HepG2 (cell line): ENCODE measurements around the gene GIPC3. TPM values are rescaled to one million over a fixed set of nuclear protein-coding genes. Genes with fewer than 3 reads are reported as not detected.

Source experiments
- ATAC-seq: fragments of 200-7000 bp; cut with Tn5 transposase; 3 replicates; pipeline ENCODE4 v1.9.1; 2020; ENCODE audit warnings: mild to moderate bottlenecking, moderate library complexity
- BruUV-seq: library from RNA; stranded (reverse); fragments of 400-500 nt; replicated peaks from 2 replicates; lab custom pipeline; 2021; lab: Mats Ljungman, UMichigan
- CTCF ChIA-PET: fragments of 300-600 bp; formaldehyde crosslinking; extraction: SDS; loops from one replicate; lab custom pipeline; 2021; ENCODE audit warnings: low total read pairs, inconsistent platforms, low intra/inter-chr PET ratio; lab: Yijun Ruan, JAX
- POLR2A ChIA-PET: fragments of 350-600 bp; sonication (Branson Sonifier 250); formaldehyde crosslinking; loops from one replicate; lab custom pipeline; 2020; ENCODE audit warnings: antibody characterized with exemption, inconsistent platforms; lab: Yijun Ruan, JAX
- DNase-seq: peaks from one replicate; pipeline ENCODE4 v3.0.0-alpha.2; 2015; ENCODE audit warnings: low spot score
- FAIRE-seq: peaks from 3 replicates; lab custom pipeline; 2011; peaks lifted over from hg19 to GRCh38; lab: Jason Lieb, UNC
- H2AFZ ChIP-seq: one replicate; pipeline ENCODE4 v1.6.1; 2011; ENCODE audit warnings: low read length, inconsistent platforms
- H3K27ac ChIP-seq: fragments of 300-600 bp; 3 replicates; pipeline ENCODE4 v1.8.0; 2011; ENCODE audit warnings: mixed run types, mild to moderate bottlenecking, mixed read lengths, low read length, inconsistent platforms; ENCODE audit not compliant: insufficient read depth; ENCODE audit errors: extremely low read length
- H3K27me3 ChIP-seq, 2 experiments: fragments of 200-600 bp in 1 of 2; 2 replicates in 1 of 2; 3 replicates in 1 of 2; pipeline versions ENCODE4 v1.6.0 to v1.8.0; 2011; ENCODE audit warnings: low read length in 2 of 2, mild to moderate bottlenecking in 2 of 2, moderate library complexity in 2 of 2, inconsistent platforms in 1 of 2; ENCODE audit not compliant: insufficient read depth in 2 of 2, control insufficient read depth in 1 of 2
- H3K36me3 ChIP-seq, 2 experiments: fragments of 200-600 bp in 1 of 2; replicated peaks in 1 of 2; 2 replicates in 1 of 2; 3 replicates in 1 of 2; pipeline versions ENCODE4 v1.5.1 to v1.8.0; 2011; ENCODE audit warnings: low read length in 2 of 2, inconsistent platforms in 1 of 2; ENCODE audit not compliant: insufficient read depth in 2 of 2, control insufficient read depth in 1 of 2
- H3K4me1 ChIP-seq: 2 replicates; pipeline ENCODE4 v1.5.1; 2012; ENCODE audit warnings: low read length, inconsistent platforms; ENCODE audit not compliant: insufficient read depth
- H3K4me2 ChIP-seq: 2 replicates; pipeline ENCODE4 v1.6.0; 2011; ENCODE audit warnings: low read depth, low read length, inconsistent platforms
- H3K4me3 ChIP-seq, 3 experiments: fragments of 200-600 bp in 1 of 3; sonication (generic), shearing (Covaris generic) in 1 of 3; replicated peaks in 1 of 3; 2 replicates each; pipeline ENCODE4 v1.5.1; 2011 to 2016; ENCODE audit warnings: low read length in 3 of 3, inconsistent platforms in 2 of 3, low read depth in 2 of 3, mild to moderate bottlenecking in 2 of 3, control low read depth in 1 of 3, mixed read lengths in 1 of 3; ENCODE audit not compliant: insufficient read depth in 1 of 3
- H3K79me2 ChIP-seq: one replicate; pipeline ENCODE4 v1.6.1; 2011; ENCODE audit warnings: low read length, inconsistent platforms; ENCODE audit not compliant: insufficient read depth
- H3K9ac ChIP-seq: 2 replicates; pipeline ENCODE4 v1.6.0; 2011; ENCODE audit warnings: mild to moderate bottlenecking, low read depth, low read length, inconsistent platforms; ENCODE audit not compliant: insufficient read depth
- H3K9me3 ChIP-seq: 2 replicates; pipeline ENCODE4 v1.5.1; 2012; ENCODE audit warnings: mild to moderate bottlenecking, low read length
- H4K20me1 ChIP-seq: 2 replicates; pipeline ENCODE4 v1.6.0; 2011; ENCODE audit warnings: inconsistent platforms, mild to moderate bottlenecking, low read length, moderate library complexity; ENCODE audit not compliant: insufficient read depth
- CTCF ChIP-seq: sonication (generic); formaldehyde crosslinking; IDR thresholded peaks from 2 replicates; pipeline ENCODE4 v1.5.0; 2020; ENCODE audit warnings: mild to moderate bottlenecking, missing genetic modification reagents, moderate library complexity
- GATAD2A ChIP-seq: IDR thresholded peaks from 2 replicates; pipeline ENCODE4 v1.6.1; 2016
- KDM6A ChIP-seq: IDR thresholded peaks from 2 replicates; pipeline ENCODE4 v1.6.1; 2016; ENCODE audit warnings: low read depth
- MYC ChIP-seq: sonication (generic); formaldehyde crosslinking; IDR thresholded peaks from 2 replicates; pipeline ENCODE4 v1.9.0; 2021; ENCODE audit warnings: missing genetic modification reagents, borderline replicate concordance
- NFE2L2 ChIP-seq: fragments of 150-350 bp; IDR thresholded peaks from 2 replicates; pipeline ENCODE4 v1.6.1; 2014; ENCODE audit warnings: low read length
- NR2F1 ChIP-seq, 2 experiments: fragments of 450-650 bp in 1 of 2; formaldehyde crosslinking in 1 of 2; IDR thresholded peaks; 2 replicates each; pipeline versions ENCODE4 v1.5.0 to v1.6.1; 2016 to 2020; ENCODE audit warnings: mild to moderate bottlenecking in 1 of 2, missing compliant biosample characterization in 1 of 2, missing genetic modification reagents in 1 of 2, moderate library complexity in 1 of 2
- RCOR2 ChIP-seq: IDR thresholded peaks from 2 replicates; pipeline ENCODE4 v1.6.1; 2016; ENCODE audit warnings: missing biosample characterization, missing genetic modification reagents
- SIN3B ChIP-seq: fragments of 150-350 bp; IDR thresholded peaks from 2 replicates; pipeline ENCODE4 v1.6.1; 2014; ENCODE audit warnings: low read length
- STAG1 ChIP-seq: sonication (generic); formaldehyde crosslinking; IDR thresholded peaks from 2 replicates; pipeline ENCODE4 v1.4.0; 2020; ENCODE audit warnings: missing genetic modification reagents
- ZBTB20 ChIP-seq: sonication (generic); formaldehyde crosslinking; IDR thresholded peaks from 2 replicates; pipeline ENCODE4 v1.8.1; 2023; ENCODE audit warnings: missing genetic modification reagents, low read depth, mild to moderate bottlenecking, borderline replicate concordance
- WGBS: methylation state at CpG from one replicate; pipeline ENCODE4 v1.1.6; 2017; ENCODE audit warnings: low lambda C conversion rate; 5-methylcytosine and 5-hydroxymethylcytosine counted together
- in situ Hi-C: cut with HindIII; loops from 2 replicates; pipeline ENCODE4 v1.10.0; 2017; ENCODE audit warnings: low pct_unique_long_range_greater_than_20kb; ENCODE audit not compliant: extremely low pct_ligation_motif_present
- intact Hi-C: fragments of 100-400 bp; cut with micrococcal nuclease; formaldehyde crosslinking; loops from one replicate; pipeline ENCODE4 v1.10.0; 2022; ENCODE audit not compliant: unreplicated experiment
- polyA plus RNA-seq, 8 experiments: library from polyadenylated mRNA; depleted of rRNA in 3 of 8; stranded (reverse) in 7 of 8; unstranded in 1 of 8; fragments of >200 nt; fragmentation: Illumina TruSeq in 4 of 8; extraction: Trizol in 4 of 8; gene quantifications; 2 replicates each; pipeline versions ENCODE4 v1.2.1 to v1.2.3, GENCODE V29; 2011 to 2016; ENCODE audit warnings: low read depth in 4 of 8, missing spikeins in 1 of 8, mixed read lengths in 1 of 8; ENCODE audit not compliant: insufficient read depth in 1 of 8
- total RNA-seq, 5 experiments: library from RNA; depleted of rRNA; stranded (reverse); fragments of >200 nt; fragmentation: Illumina TruSeq; extraction: Trizol; gene quantifications; 2 replicates each; pipeline ENCODE4 v1.2.3, GENCODE V29; 2016; ENCODE audit warnings: low read depth in 1 of 5
- TF ChIP-seq, protein P1 (sequence below): conservative IDR thresholded peaks from 2 replicates; pipeline ENCODE4 v1.6.1; 2018; ENCODE audit warnings: missing genetic modification reagents

The GIPC3 gene
- total and polyA plus RNA-seq, 2 of the 13 experiments (the other 11 are each of a cell fraction or from before 2014, with no cell fraction given) = 0.05 TPM; not detected in 1

GRCh38 chr19:3595521-3596061 lies 10.3 kb downstream of the GIPC3 start:
- H4K20me1 ChIP-seq = no peaks in the 10 kb centered on the region
- no peak overlapping the region for H3K27ac ChIP-seq
- no peak overlapping the region for H3K9ac ChIP-seq
- no TSS peak for BruUV-seq
- no peaks in the 10 kb centered on the region for H3K36me3 ChIP-seq
- H3K9me3 ChIP-seq = no peaks in the 10 kb centered on the region
- no peak for TF ChIP-seq GATAD2A (CRISPR knock-in tag)
- no peak for TF ChIP-seq RCOR2
- TF ChIP-seq, protein P1, sequence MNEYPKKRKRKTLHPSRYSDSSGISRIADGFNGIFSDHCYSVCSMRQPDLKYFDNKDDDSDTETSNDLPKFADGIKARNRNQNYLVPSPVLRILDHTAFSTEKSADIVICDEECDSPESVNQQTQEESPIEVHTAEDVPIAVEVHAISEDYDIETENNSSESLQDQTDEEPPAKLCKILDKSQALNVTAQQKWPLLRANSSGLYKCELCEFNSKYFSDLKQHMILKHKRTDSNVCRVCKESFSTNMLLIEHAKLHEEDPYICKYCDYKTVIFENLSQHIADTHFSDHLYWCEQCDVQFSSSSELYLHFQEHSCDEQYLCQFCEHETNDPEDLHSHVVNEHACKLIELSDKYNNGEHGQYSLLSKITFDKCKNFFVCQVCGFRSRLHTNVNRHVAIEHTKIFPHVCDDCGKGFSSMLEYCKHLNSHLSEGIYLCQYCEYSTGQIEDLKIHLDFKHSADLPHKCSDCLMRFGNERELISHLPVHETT = no peak
- TF ChIP-seq NR2F1 (CRISPR knock-in tag; IDR thresholded peaks at IDR 0.05) = no peak
- no peak for TF ChIP-seq ZBTB20
- no peak for TF ChIP-seq SIN3B
- ATAC-seq = no peak
- no peak for DNase-seq
- WGBS = 53% methylated on average over 21 of the region's 34 CpGs
- H2AFZ ChIP-seq = no peak overlapping the region
- H3K79me2 ChIP-seq = no peaks in the 10 kb centered on the region
- H3K27me3 ChIP-seq = peaks cover 3 to 16% of the 10 kb centered on the region in 2 experiments; a peak in 3 of 5 replicates
- intact Hi-C loops (no loop called here), in situ Hi-C loops (no loop called here)
- H3K4me1 ChIP-seq = no peaks in the 10 kb centered on the region; the same call in 1 of the 2 replicates
- FAIRE-seq = no peak
- ChIA-PET CTCF (no interaction called here), POLR2A (interaction anchor here (0.6 kb wide), 1 partner anchor 500 kb away, joined by 3 read pairs; no protein-coding TSS in a partner anchor)
- H3K4me3 ChIP-seq = no peak overlapping the region
- no peak overlapping the region for H3K4me2 ChIP-seq

DNA sequence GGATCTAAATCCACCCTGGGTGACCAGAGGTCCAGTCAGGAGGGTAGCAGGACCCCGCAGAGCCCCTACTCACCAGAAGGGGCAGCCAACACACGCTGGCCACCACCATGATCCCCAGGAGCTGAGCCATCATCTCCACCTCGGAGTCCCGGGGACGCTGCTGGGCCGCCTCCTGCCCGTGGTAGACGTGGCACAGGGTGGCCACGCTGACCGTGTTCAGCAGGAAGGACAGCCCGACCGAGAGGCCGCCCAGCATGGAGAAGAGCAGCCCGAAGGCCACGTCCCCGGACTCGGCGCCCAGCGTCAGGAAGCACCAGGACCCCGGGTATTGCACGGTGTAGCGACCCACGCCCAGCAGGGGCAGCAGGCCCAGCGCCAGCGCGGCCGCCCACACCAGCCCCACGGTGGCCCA lies 14.5 kb downstream of the GIPC3 start:
- no peak for FAIRE-seq
- peaks cover 0 to 18% of the 10 kb centered on the region in 2 experiments; a peak in 2 of 5 replicates for H3K27me3 ChIP-seq
- intact Hi-C loops = no loop called here
- no TSS peak for BruUV-seq
- ATAC-seq = peak; percentile 80
- in situ Hi-C loops = no loop called here
- H2AFZ ChIP-seq = no peak overlapping the region
- ChIA-PET POLR2A (no interaction called here), CTCF (interaction anchor here (1.7 kb wide), 1 partner anchor 19 kb away, joined by 5 read pairs; no protein-coding TSS in a partner anchor)
- peaks cover 17% of the 10 kb centered on the region for H3K4me1 ChIP-seq
- H3K4me3 ChIP-seq = no peak overlapping the region
- no peaks in the 10 kb centered on the region for H3K9me3 ChIP-seq
- 69% methylated on average over 8 of the region's 28 CpGs for WGBS
- H3K9ac ChIP-seq = no peak overlapping the region
- no peaks in the 10 kb centered on the region for H3K36me3 ChIP-seq
- no peaks in the 10 kb centered on the region for H4K20me1 ChIP-seq
- H3K4me2 ChIP-seq = no peak overlapping the region
- TF ChIP-seq STAG1 (CRISPR knock-in tag) = peak; percentile 46
- TF ChIP-seq CTCF (CRISPR knock-in tag) = peak; percentile 47
- TF ChIP-seq KDM6A (CRISPR knock-in tag) = no peak
- TF ChIP-seq MYC (CRISPR knock-in tag) = 0 out of 2 replicates have a peak, but pooled peaks have one; percentile 7
- TF ChIP-seq NFE2L2 = no peak
- no peak for DNase-seq
- H3K79me2 ChIP-seq = no peaks in the 10 kb centered on the region
- no peak overlapping the region for H3K27ac ChIP-seq
